Heart left ventricle (tissue), 13 donors: ENCODE results near the gene RAB6D.

Source experiments
- POLR2A ChIP-seq, 2 donors: fragments of 450-650 bp; IDR thresholded peaks; one replicate each; pipeline ENCODE4 v1.6.1; 2017; ENCODE audit warnings: antibody characterized with exemption in 2 of 2, mild to moderate bottlenecking in 2 of 2, moderate library complexity in 2 of 2
- TF ChIP-seq, protein P1 (sequence below), 12 donors: fragments of 200-600 bp; sonication (generic) in 4 of 12; IDR thresholded peaks; one replicate each; pipeline versions ENCODE4 v1.5.0 to v1.8.0; 2018 to 2022; ENCODE audit warnings: antibody characterized with exemption in 12 of 12, mild to moderate bottlenecking in 5 of 12
- donor health status: ischemic (EF 13 %, LVEDD 7.1; RV severe dilation, severe dysfunction).
- donor health status: DM: no; HTN: yes; CAD: no.
- donor health status: DM: no; HTN: no; CAD: no.
- donor health status: ischemic (EF 25% LVEDD 6.9; RV normal size, moderate dysfunction).
- donor health status: ischemic (EF 25% LVEDD 5.7; RV mildly dilated, moderate dysfunction).
- donor health status: ischemic (EF 35%, LVEDD 5.7; RV mildly dilated, moderate dysfunction).
- donor health status: nonischemic (EF 11% LVEDD 7.7; RV severe dilation, severe dysfunction).
- donor health status: DM: yes; HTN: yes; CAD: no.
- donor health status: PGD.
- donor health status: ischemic (EF 29% LVEDD 5.4; RV normal size, mild dysfunction).
- donor health status: nonischemic (EF 23%, LVEDD 6.1; RV moderate dilation, normal function).

DNA sequence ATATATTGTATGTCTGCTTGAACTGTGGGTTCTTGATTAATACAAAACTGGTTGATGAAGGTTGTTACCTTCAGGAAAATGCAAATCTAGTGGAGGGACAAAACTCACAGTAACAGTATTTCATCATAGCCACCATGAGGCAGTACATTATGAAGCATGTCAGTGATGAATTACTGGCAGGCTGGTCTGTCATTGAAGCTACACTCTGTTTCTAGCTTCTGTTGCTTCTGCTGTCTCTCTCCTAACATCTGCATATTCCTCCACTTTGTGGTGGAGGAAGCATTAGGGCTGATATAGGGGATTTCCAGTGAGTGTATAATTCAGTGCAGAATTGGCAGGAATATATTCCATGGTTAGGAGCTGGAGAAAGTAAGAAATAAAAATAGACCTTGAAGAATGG lies 44.2 kb upstream of the RAB6D start:
- TF ChIP-seq, protein P1, sequence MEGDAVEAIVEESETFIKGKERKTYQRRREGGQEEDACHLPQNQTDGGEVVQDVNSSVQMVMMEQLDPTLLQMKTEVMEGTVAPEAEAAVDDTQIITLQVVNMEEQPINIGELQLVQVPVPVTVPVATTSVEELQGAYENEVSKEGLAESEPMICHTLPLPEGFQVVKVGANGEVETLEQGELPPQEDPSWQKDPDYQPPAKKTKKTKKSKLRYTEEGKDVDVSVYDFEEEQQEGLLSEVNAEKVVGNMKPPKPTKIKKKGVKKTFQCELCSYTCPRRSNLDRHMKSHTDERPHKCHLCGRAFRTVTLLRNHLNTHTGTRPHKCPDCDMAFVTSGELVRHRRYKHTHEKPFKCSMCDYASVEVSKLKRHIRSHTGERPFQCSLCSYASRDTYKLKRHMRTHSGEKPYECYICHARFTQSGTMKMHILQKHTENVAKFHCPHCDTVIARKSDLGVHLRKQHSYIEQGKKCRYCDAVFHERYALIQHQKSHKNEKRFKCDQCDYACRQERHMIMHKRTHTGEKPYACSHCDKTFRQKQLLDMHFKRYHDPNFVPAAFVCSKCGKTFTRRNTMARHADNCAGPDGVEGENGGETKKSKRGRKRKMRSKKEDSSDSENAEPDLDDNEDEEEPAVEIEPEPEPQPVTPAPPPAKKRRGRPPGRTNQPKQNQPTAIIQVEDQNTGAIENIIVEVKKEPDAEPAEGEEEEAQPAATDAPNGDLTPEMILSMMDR (IDR thresholded peaks at IDR 0.05), result no peak
- no peak for TF ChIP-seq POLR2A (IDR thresholded peaks at IDR 0.05)
